ENCODE results near the gene ZNF22. TPM values are rescaled to one million over a fixed set of nuclear protein-coding genes. Genes with fewer than 3 reads are reported as not detected.

The ZNF22 gene
- total RNA-seq, 1 donor from 2014 or later = 45.2 TPM

GRCh38 chr10:44983895-44984278, 16.8 kb upstream of the ZNF22 start:
- TF ChIP-seq CTCF (IDR thresholded peaks at IDR 0.05; ENCODE audit: unreplicated experiment) = no peak
- Mint-ChIP-seq H3K4me3 (no peak overlapping the region), H3K27me3 (ENCODE audit: low read depth) (no peaks in the 10 kb centered on the region), H3K4me1 (peaks cover 42% of the 10 kb centered on the region), H3K9me3 (no peaks in the 10 kb centered on the region), H3K27ac (no peak overlapping the region), H3K36me3 (no peaks in the 10 kb centered on the region)
- no peak for DNase-seq (ENCODE audit: low spot score in 2 of 2, unreplicated experiment in 2 of 2)

DNA sequence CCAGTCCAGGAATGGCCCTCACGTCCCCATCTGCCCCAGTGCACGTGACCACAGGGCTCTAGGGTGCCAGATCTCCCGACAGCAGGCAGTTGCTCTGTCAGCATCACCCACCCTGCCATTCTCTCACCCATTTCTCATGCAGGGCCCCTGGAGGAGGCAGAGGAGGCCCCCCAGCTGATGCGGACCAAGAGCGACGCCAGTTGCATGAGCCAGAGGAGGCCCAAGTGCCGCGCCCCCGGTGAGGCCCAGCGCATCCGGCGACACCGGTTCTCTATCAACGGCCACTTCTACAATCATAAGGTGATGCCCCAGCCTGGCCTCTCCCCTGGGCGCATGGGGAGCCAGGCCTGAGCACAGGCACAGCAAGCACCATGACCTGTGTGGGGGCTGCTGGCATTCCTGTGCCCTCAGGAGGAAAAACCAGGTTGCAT, 16.0 kb upstream of the ZNF22 start:
- Mint-ChIP-seq H3K4me1 (peaks cover 39% of the 10 kb centered on the region), H3K36me3 (no peaks in the 10 kb centered on the region), H3K4me3 (no peak overlapping the region), H3K27me3 (ENCODE audit: low read depth) (no peaks in the 10 kb centered on the region), H3K9me3 (no peaks in the 10 kb centered on the region), H3K27ac (no peak overlapping the region)
- no peak for DNase-seq (ENCODE audit: low spot score in 2 of 2, unreplicated experiment in 2 of 2)
- no peak for TF ChIP-seq CTCF (IDR thresholded peaks at IDR 0.05; ENCODE audit: unreplicated experiment)

DNA sequence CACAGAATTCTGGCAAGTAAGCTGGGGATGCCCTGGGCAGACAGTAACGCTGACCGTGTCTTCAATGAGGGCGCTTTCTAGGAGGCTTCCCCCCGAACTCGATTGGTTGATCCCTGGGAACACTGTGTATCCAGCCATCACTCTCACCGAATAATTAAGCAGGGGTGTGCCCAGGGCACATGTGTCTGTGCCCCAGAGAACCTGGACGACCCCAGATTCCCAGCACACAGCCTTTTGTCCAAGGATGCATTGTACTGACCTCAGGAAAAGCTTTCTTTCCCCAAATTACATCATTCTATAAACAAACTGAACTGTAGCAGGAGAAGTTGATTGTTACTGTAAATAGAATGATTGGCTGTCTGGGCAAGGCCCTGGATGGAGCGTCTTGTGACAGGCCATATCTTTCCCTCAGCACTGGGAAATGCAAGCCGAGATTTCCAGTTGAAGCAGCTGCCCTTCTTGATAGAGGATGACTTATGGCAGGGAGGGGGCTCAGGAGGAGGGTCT, 15.5 kb upstream of the ZNF22 start:
- Mint-ChIP-seq H3K27ac (no peak overlapping the region), H3K4me3 (no peak overlapping the region)
- no peak for TF ChIP-seq CTCF (IDR thresholded peaks at IDR 0.05; ENCODE audit: unreplicated experiment)

GRCh38 chr10:44986179-44986578, 14.5 kb upstream of the ZNF22 start:
- DNase-seq (ENCODE audit: low spot score in 2 of 2, unreplicated experiment in 2 of 2) = no peak
- no peaks in the 10 kb centered on the region for H3K36me3 Mint-ChIP-seq
- H3K4me3 Mint-ChIP-seq = no peak overlapping the region
- H3K4me1 Mint-ChIP-seq = peaks cover 37% of the 10 kb centered on the region
- H3K27me3 Mint-ChIP-seq (ENCODE audit: low read depth) = no peaks in the 10 kb centered on the region
- H3K9me3 Mint-ChIP-seq = no peaks in the 10 kb centered on the region
- TF ChIP-seq CTCF (IDR thresholded peaks at IDR 0.05; ENCODE audit: unreplicated experiment) = no peak
- no peak overlapping the region for H3K27ac Mint-ChIP-seq

More for the DNA sequence above, 15.5 kb upstream of the ZNF22 start:
- Mint-ChIP-seq H3K27me3 (ENCODE audit: low read depth) (no peaks in the 10 kb centered on the region), H3K4me1 (peaks cover 37% of the 10 kb centered on the region), H3K36me3 (no peaks in the 10 kb centered on the region), H3K9me3 (no peaks in the 10 kb centered on the region)
- DNase-seq (ENCODE audit: low spot score in 2 of 2, unreplicated experiment in 2 of 2) = no peak

DNA sequence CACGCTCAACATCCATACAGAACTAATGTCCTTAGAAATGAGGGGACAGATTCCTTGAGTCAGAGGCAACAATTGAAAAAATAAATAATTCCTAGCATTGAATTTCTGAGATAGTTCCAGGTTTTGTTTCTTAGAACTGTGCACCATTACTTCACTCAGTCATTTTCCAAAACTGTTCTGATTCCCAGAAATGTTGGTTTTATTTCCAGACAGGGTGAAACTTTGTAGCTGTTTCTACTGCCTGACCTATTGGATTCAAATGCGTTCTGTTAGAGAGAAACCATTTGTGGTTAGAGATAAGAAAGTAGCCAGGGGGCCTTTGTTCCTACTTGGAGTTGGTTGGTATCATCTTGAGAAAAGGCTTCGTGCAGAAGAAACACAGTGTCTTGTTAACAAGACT, 14.1 kb upstream of the ZNF22 start:
- H3K4me1 Mint-ChIP-seq = peaks cover 35% of the 10 kb centered on the region
- H3K4me3 Mint-ChIP-seq = no peak overlapping the region
- TF ChIP-seq CTCF (IDR thresholded peaks at IDR 0.05; ENCODE audit: unreplicated experiment) = no peak
- H3K27me3 Mint-ChIP-seq (ENCODE audit: low read depth) = no peaks in the 10 kb centered on the region
- no peak for DNase-seq (ENCODE audit: low spot score in 2 of 2, unreplicated experiment in 2 of 2)
- peaks cover under 1% of the 10 kb centered on the region for H3K36me3 Mint-ChIP-seq
- H3K27ac Mint-ChIP-seq = no peak overlapping the region
- no peaks in the 10 kb centered on the region for H3K9me3 Mint-ChIP-seq
